Psoas muscle (tissue), 8 donors: Measurements from ENCODE around the gene CFDP1. TPM values are rescaled to one million over a fixed set of nuclear protein-coding genes. Genes with fewer than 3 reads are reported as not detected.
A peak's percentile ranks its signal among the peaks of the same experiment; 100 is the strongest.
"Not testable (repeated sequence)": the region's sequence is repeated elsewhere in the genome, so short reads cannot be mapped to it uniquely, and the experiment has no call there.

Experiments
- ATAC-seq, 4 donors: fragments of 200-7000 bp; cut with Tn5 transposase; one replicate each; pipeline ENCODE4 v1.9.1; 2020; ENCODE audit warnings: moderate library complexity in 3 of 4, mild to moderate bottlenecking in 2 of 4
- DNase-seq, 2 donors: peaks; one replicate each; pipeline ENCODE4 v3.0.0-alpha.2; 2020
- H3K27ac ChIP-seq: fragments of 200-600 bp; one replicate; pipeline ENCODE4 v1.8.0; 2022
- H3K27me3 ChIP-seq, 3 donors: fragments of 200-600 bp in 1 of 3; one replicate each; pipeline versions ENCODE4 v1.6.1 to v1.8.0; 2013 to 2022; ENCODE audit warnings: low read length in 2 of 3, mild to moderate bottlenecking in 2 of 3, moderate library complexity in 1 of 3; ENCODE audit not compliant: insufficient read depth in 3 of 3
- H3K36me3 ChIP-seq, 2 donors: fragments of 200-600 bp in 1 of 2; one replicate each; pipeline versions ENCODE4 v1.6.1 to v1.8.0; 2013 to 2022; ENCODE audit warnings: low read depth in 1 of 2, mild to moderate bottlenecking in 1 of 2, moderate library complexity in 1 of 2; ENCODE audit not compliant: insufficient read depth in 1 of 2
- H3K4me1 ChIP-seq: fragments of 200-600 bp; one replicate; pipeline ENCODE4 v1.8.0; 2022
- H3K4me3 ChIP-seq: fragments of 200-600 bp; one replicate; pipeline ENCODE4 v1.8.0; 2022; ENCODE audit warnings: mild to moderate bottlenecking
- H3K9me3 ChIP-seq: fragments of 200-600 bp; one replicate; pipeline ENCODE4 v1.8.0; 2022
- CTCF ChIP-seq: fragments of 200-600 bp; IDR thresholded peaks from one replicate; pipeline ENCODE4 v1.8.0; 2022; ENCODE audit warnings: antibody characterized with exemption
- WGBS, 3 donors: extraction: QIAGEN DNeasy Blood & Tissue Kit; methylation state at CpG; one replicate each; pipeline versions ENCODE4 v1.1.6 to v1.1.7; 2013; 5-methylcytosine and 5-hydroxymethylcytosine counted together
- intact Hi-C, 2 donors: fragments of 100-400 bp; cut with DNase I; formaldehyde crosslinking; loops; one replicate each; pipeline versions ENCODE4 v1.11.0 to v1.14.2; 2022
- polyA plus RNA-seq, 3 donors: library from polyadenylated mRNA; stranded (reverse); fragments of 200-250 nt; gene quantifications; one replicate each; pipeline ENCODE4 v1.2.3, GENCODE V29; 2013
- total RNA-seq, 4 donors: library from RNA; stranded (reverse); fragmentation: NEBNext Ultra II Directional in 2 of 4; extraction: Animal tissue kit (Norgen Biotek cat#: 25700) in 2 of 4; gene quantifications; one replicate each; pipeline versions ENCODE4 v1.2.1 to v1.2.4, GENCODE V29; 2021 to 2023
- donor health status: healthy with polysubstance abuse.
- donor health status: DM: no; HTN: no; CAD: no; lungs with moderate emphysema.
- donor health status: Bipolar disorder and iron deficiency.
- donor health status: healthy.
- donor health status: DM: yes; HTN: yes; CAD: no.
- donor health status: DM: no; HTN: no; CAD: no.
- donor health status: DM: no; HTN: no; CAD: no.
- donor health status: DM: yes; HTN: yes; CAD: no.

Gene CFDP1
- total and polyA plus RNA-seq, 7 donors: 16.6 to 78.2 (median 21.9) TPM

GRCh38 chr16:75433732-75434413 is 570 bp upstream of the CFDP1 start:
- intact Hi-C loops: loop anchor here in 1 of 2 donors (1.0 kb wide), 1 partner anchor 30 kb away; the partner anchor contains the start of gene TMEM170A

GRCh38 chr16:75429621-75430403 is 3.5 kb downstream of the CFDP1 start:
- Histone ChIP-seq H3K9me3 (no peaks in the 10 kb centered on the region), H3K27ac (no peak overlapping the region), H3K27me3 (no peaks in the 10 kb centered on the region), H3K4me3 (no peak overlapping the region), H3K4me1 (peaks cover 2% of the 10 kb centered on the region), H3K36me3 (no peaks in the 10 kb centered on the region)
- ATAC-seq (no peak), DNase-seq (no peak)
- intact Hi-C loops: no loop called here
- WGBS, 3 donors: 88 to 93% (median 88%) methylated on average over 11 of the region's 11 CpGs
- TF ChIP-seq CTCF: no peak

More at GRCh38 chr16:75433732-75434413, 570 bp upstream of the CFDP1 start:
- ATAC-seq (peak; percentile 74 to 82 (median 75)), DNase-seq (peak in 1 of 2 donors; percentile 43)
- no peaks in the 10 kb centered on the region for H3K27me3 ChIP-seq
- peaks cover 2% of the 10 kb centered on the region for H3K4me1 ChIP-seq
- H3K36me3 ChIP-seq: no peaks in the 10 kb centered on the region
- H3K27ac ChIP-seq: peak overlapping the region; percentile 96
- peak overlapping the region; percentile 99 for H3K4me3 ChIP-seq
- TF ChIP-seq CTCF: no peak
- H3K9me3 ChIP-seq: no peaks in the 10 kb centered on the region
- 1 to 2% (median 1%) methylated on average over 32 of the region's 32 CpGs for WGBS, 3 donors

GRCh38 chr16:75426524-75426923 is 6.8 kb downstream of the CFDP1 start:
- not testable (repeated sequence) for ATAC-seq

GRCh38 chr16:75424105-75424762 is 9.1 kb downstream of the CFDP1 start:
- 85 to 93% (median 88%) methylated on average over 18 of the region's 18 CpGs for WGBS, 3 donors
- H3K27ac ChIP-seq, H3K4me1 ChIP-seq, H3K36me3 ChIP-seq, H3K9me3 ChIP-seq, DNase-seq, intact Hi-C loops, H3K4me3 ChIP-seq, H3K27me3 ChIP-seq, ATAC-seq: not testable (repeated sequence)

More at GRCh38 chr16:75426524-75426923, 6.8 kb downstream of the CFDP1 start:
- H3K27ac ChIP-seq, H3K4me1 ChIP-seq, H3K27me3 ChIP-seq, H3K36me3 ChIP-seq, H3K4me3 ChIP-seq, H3K9me3 ChIP-seq, intact Hi-C loops, DNase-seq: not testable (repeated sequence)
- WGBS, 3 donors: 78 to 88% (median 86%) methylated on average over 2 of the region's 2 CpGs

- Histone ChIP-seq H3K4me1 (peaks cover 5% of the 10 kb centered on the region), H3K4me3 (no peak overlapping the region), H3K9me3 (no peaks in the 10 kb centered on the region), H3K36me3 (no peaks in the 10 kb centered on the region), H3K27ac (no peak overlapping the region), H3K27me3 (no peaks in the 10 kb centered on the region)
- ATAC-seq (no peak), DNase-seq (no peak)
- intact Hi-C loops: no loop called here
- WGBS, 3 donors: 84 to 95% (median 94%) methylated on average over 4 of the region's 4 CpGs
- TF ChIP-seq CTCF: no peak
Observed at GRCh38 chr16:75423723-75424104, 9.6 kb downstream of the CFDP1 start.
